Mesothelial cell of epicardium (in vitro differentiated cells): ENCODE data around the gene CLIP4. TPM values are rescaled to one million over a fixed set of nuclear protein-coding genes. Genes with fewer than 3 reads are reported as not detected.

Source experiments
- DNase-seq, 2 experiments: peaks; one replicate each; pipeline ENCODE4 v3.0.0; 2021; ENCODE audit warnings: low spot score in 2 of 2; ENCODE audit not compliant: unreplicated experiment in 2 of 2
- H3K27ac Mint-ChIP-seq: 2 replicates; pipeline ENCODE4 v1.8.0; 2021; ENCODE audit warnings: mixed read lengths
- H3K27me3 Mint-ChIP-seq: 2 replicates; pipeline ENCODE4 v1.8.0; 2021; ENCODE audit warnings: low read depth, mixed read lengths
- H3K36me3 Mint-ChIP-seq: 2 replicates; pipeline ENCODE4 v1.8.0; 2021; ENCODE audit warnings: mixed read lengths
- H3K4me1 Mint-ChIP-seq: 2 replicates; pipeline ENCODE4 v1.8.0; 2021; ENCODE audit warnings: mixed read lengths
- H3K4me3 Mint-ChIP-seq: 2 replicates; pipeline ENCODE4 v1.8.0; 2021; ENCODE audit warnings: mild to moderate bottlenecking, moderate library complexity, mixed read lengths
- H3K9me3 Mint-ChIP-seq: 2 replicates; pipeline ENCODE4 v1.8.0; 2021; ENCODE audit warnings: mixed read lengths
- total RNA-seq: library from RNA; stranded (reverse); gene quantifications from 3 replicates; pipeline ENCODE4 v1.2.1, GENCODE V29; 2021
- TF ChIP-seq, protein P1 (sequence below): fragments of 200-600 bp; sonication (generic); IDR thresholded peaks from one replicate; pipeline ENCODE4 v1.5.0; 2021; ENCODE audit warnings: antibody characterized with exemption; ENCODE audit not compliant: unreplicated experiment

CLIP4 gene
- total RNA-seq, 1 donor from 2014 or later: 31.7 TPM

DNA sequence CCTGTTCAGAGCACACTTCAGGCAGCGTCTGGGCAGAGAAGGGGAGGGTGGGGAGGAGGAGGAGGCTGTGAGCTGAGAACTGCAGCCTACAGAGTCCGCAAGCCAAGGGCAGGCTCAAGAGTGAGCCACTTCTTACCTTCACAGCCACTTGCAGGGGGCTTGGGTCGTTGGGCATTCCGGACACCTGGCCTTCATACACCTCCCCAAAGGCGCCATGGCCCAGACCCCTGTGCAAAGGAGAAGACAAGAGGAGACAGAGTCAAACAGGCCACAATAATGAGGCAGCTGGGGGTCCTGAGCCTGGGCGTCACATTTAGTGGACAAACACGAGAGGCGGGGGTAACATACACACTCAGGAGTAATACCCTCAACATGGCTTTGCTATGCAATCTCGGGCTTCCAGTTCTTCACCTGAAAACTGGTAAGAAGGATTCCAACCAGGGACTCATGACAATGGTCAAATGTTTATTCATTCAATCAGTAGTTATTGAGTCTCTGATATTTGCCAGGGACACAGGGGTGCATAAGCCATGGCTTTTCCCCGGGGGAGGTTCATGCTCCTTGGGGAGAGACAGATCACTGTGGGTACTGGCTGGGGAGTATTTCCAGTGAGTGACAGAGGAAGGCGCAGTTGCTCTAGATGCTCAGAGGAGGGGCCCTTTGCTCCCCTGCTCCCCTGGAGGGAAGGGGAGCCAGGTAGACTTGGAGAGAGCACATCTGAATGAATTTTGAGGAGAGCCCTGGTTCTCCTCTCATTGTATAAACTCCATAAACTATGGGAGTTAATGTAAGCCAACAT is 107.4 kb downstream of the CLIP4 start:
- no peak overlapping the region for H3K27ac Mint-ChIP-seq
- H3K36me3 Mint-ChIP-seq: no peaks in the 10 kb centered on the region
- no peaks in the 10 kb centered on the region for H3K4me1 Mint-ChIP-seq
- no peak for DNase-seq
- H3K4me3 Mint-ChIP-seq: no peak overlapping the region
- H3K27me3 Mint-ChIP-seq: peaks cover 55% of the 10 kb centered on the region
- no peaks in the 10 kb centered on the region for H3K9me3 Mint-ChIP-seq
- TF ChIP-seq, protein P1, sequence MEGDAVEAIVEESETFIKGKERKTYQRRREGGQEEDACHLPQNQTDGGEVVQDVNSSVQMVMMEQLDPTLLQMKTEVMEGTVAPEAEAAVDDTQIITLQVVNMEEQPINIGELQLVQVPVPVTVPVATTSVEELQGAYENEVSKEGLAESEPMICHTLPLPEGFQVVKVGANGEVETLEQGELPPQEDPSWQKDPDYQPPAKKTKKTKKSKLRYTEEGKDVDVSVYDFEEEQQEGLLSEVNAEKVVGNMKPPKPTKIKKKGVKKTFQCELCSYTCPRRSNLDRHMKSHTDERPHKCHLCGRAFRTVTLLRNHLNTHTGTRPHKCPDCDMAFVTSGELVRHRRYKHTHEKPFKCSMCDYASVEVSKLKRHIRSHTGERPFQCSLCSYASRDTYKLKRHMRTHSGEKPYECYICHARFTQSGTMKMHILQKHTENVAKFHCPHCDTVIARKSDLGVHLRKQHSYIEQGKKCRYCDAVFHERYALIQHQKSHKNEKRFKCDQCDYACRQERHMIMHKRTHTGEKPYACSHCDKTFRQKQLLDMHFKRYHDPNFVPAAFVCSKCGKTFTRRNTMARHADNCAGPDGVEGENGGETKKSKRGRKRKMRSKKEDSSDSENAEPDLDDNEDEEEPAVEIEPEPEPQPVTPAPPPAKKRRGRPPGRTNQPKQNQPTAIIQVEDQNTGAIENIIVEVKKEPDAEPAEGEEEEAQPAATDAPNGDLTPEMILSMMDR: no peak

DNA sequence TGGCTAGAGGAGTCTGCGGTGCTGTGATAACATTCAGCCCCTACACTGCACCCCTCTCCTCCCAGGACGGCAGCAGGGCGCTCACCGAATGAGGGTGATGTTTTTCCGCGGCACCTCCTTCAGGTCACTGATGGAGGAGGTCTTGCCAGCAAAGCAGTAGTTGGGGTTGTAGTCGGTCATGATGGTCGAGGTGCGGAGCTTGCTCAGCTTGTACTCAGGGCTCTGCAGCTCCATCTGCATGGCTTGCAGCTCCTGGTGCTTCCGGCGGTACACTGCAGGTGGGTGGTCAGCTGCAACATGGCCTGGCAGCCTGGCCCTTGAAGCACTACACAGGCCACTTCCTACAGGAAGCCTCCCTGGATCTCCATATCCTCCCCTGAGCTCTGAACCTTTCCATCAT is 108.0 kb downstream of the CLIP4 start:
- H3K36me3 Mint-ChIP-seq: no peaks in the 10 kb centered on the region
- peaks cover 3% of the 10 kb centered on the region for H3K4me1 Mint-ChIP-seq
- no peak for DNase-seq
- H3K27ac Mint-ChIP-seq: no peak overlapping the region
- no peaks in the 10 kb centered on the region for H3K9me3 Mint-ChIP-seq
- TF ChIP-seq, protein P1: no peak
- no peak overlapping the region for H3K4me3 Mint-ChIP-seq
- H3K27me3 Mint-ChIP-seq: peaks cover 60% of the 10 kb centered on the region

DNA sequence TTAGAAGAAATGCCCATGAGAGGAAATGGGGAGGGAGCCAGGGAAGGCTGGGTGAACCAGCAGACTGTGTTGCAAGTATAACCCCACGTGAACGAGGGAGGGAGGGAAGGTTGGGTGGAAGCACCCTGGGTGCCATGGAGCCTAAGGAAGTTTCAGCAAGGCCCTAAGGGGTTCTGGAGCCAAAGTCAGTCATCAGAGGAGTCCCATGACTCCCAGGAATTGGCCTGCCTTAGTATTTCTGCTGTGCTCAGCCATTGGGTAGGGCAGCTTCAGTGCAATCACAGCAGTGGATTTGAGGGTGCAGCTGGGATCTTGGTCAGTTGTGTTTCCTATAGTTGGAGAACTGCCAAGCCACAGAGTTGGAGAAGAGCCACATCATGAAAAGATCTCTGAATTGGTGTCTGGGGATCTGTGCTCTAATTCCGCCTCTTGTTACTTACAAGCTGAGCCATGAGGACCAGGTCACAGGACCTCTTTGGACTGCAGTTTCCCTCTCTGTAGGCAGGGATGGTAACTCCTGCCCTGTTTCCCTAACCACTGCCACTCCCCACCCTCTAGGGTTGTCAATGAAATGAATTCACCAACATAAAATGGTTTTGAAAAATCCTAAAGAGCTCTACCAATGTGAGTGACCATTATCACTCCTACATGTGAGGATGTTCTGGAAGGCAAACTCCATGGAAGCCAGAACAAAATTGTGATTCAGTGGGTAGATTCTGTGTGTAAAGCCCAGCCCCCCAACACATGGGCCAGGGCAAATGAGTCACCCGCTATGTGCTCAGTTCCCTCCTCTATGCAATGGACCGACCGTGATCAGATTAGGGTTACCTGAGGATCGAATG is 108.9 kb downstream of the CLIP4 start:
- Mint-ChIP-seq H3K27ac (no peak overlapping the region), H3K27me3 (peaks cover 64% of the 10 kb centered on the region), H3K9me3 (no peaks in the 10 kb centered on the region), H3K36me3 (no peaks in the 10 kb centered on the region), H3K4me3 (no peak overlapping the region), H3K4me1 (peaks cover 5% of the 10 kb centered on the region)
- TF ChIP-seq, protein P1: no peak
- no peak for DNase-seq

DNA sequence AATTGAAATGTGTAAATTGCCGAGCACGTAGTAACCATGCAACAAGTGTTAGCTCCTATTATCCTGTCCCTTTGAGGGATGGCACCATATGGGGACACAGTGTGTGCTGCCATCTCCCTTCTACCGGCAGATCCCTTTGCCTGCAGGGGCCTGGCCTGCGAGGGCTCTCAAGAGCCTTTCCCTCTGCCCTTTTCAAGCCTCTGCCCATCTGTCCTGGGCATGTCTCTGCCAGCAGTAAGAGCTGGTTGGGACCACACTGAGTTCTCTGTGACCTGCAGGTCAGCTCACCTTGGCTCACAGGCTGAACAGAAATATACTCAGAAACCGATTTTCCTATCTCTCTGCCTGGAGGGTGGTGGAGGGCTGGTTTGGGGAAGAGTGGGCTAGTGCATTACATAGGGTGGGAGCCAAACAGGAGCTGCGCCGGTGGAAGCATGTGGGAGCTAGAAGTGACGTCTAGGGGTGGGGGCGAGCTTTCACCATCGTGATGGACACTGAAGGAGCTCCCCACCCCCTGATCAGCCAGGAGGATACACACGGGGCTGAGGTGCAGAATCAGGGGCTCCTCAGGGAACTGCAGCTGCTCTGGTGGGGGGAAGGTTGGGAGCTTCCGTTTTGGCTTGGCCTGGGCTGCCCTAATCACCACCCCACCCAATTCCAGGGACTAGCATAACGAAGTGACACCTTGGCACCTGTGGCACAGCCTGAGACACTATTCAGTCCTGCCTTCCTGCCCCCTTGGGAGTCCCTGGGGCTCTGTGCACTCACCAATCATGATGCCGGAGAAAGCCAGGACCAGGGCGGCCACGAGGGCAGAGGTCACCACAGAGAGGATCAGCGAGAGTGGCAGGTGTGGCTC is 109.7 kb downstream of the CLIP4 start:
- H3K4me1 Mint-ChIP-seq: peaks cover 5% of the 10 kb centered on the region
- peaks cover 64% of the 10 kb centered on the region for H3K27me3 Mint-ChIP-seq
- no peak overlapping the region for H3K4me3 Mint-ChIP-seq
- H3K9me3 Mint-ChIP-seq: no peaks in the 10 kb centered on the region
- H3K27ac Mint-ChIP-seq: no peak overlapping the region
- TF ChIP-seq, protein P1: no peak
- no peaks in the 10 kb centered on the region for H3K36me3 Mint-ChIP-seq
- no peak for DNase-seq

DNA sequence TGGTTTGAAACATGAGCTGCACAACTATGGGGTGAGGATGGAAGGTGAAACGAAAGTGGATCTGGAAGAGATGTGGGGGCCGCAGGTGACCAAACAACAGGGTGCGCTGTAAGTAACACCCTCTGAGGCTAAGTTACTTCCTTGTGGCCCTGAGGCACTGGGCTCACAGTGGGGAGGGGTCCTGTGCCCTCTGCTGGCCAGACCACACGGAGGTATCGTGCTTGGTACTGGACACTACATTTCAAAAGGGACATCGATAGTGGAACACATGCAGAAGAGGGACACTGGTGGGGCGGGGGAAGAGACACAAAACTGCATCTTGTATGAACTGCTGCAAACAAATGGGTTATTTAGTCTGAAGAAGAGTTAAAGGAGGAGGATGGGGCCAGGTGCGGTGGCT is 110.6 kb downstream of the CLIP4 start:
- no peak overlapping the region for H3K27ac Mint-ChIP-seq

More for the DNA sequence above, 110.6 kb downstream of the CLIP4 start:
- TF ChIP-seq, protein P1: no peak
- DNase-seq: no peak
- peaks cover 5% of the 10 kb centered on the region for H3K4me1 Mint-ChIP-seq
- peaks cover 57% of the 10 kb centered on the region for H3K27me3 Mint-ChIP-seq
- H3K4me3 Mint-ChIP-seq: no peak overlapping the region
- no peaks in the 10 kb centered on the region for H3K36me3 Mint-ChIP-seq
- no peaks in the 10 kb centered on the region for H3K9me3 Mint-ChIP-seq
